8988T (cell line): ENCODE data around the gene GRWD1.

ENCODE experiments used
- DNase-seq: peaks from one replicate; pipeline ENCODE4 v3.0.0; 2011

Gene GRWD1

DNA sequence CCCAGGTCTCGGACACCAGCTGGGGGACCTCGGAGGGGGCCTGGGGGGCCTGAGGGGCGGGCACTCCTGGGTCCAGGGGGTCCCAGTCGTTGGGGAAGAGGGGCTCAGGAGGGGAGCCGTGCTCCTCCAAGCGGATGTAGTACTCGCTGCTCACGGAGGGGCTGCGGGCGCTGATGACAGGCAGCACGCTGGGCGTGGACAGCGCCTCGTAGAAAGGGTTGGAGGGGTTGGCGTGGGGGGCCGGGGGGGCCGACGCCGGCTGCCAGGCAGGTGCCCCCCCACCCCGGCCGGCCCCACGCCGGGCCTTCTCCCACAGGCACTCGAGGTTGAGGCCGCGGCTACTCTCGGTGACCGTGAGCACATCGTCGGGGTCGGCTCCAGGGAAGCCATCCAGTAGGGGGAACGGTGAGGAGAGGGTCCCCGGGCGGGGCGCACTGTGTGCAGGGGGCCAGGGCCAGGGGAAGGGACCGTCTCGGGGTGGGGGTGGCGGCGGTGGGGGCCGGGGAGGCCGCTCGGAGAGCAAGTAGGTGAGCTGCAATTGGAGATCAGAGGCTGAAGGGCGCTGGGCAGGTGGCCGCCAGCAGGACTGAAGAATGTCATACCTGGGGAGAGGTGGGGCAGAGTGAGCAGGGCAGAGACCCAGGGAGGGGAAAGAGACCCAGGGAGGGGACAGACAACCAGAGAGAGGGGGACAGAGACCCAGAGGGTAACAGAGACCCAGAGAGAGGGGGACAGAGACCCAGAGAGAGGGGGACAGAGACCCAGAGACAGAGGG, 53.7 kb downstream of the GRWD1 start:
- no peak for DNase-seq

DNA sequence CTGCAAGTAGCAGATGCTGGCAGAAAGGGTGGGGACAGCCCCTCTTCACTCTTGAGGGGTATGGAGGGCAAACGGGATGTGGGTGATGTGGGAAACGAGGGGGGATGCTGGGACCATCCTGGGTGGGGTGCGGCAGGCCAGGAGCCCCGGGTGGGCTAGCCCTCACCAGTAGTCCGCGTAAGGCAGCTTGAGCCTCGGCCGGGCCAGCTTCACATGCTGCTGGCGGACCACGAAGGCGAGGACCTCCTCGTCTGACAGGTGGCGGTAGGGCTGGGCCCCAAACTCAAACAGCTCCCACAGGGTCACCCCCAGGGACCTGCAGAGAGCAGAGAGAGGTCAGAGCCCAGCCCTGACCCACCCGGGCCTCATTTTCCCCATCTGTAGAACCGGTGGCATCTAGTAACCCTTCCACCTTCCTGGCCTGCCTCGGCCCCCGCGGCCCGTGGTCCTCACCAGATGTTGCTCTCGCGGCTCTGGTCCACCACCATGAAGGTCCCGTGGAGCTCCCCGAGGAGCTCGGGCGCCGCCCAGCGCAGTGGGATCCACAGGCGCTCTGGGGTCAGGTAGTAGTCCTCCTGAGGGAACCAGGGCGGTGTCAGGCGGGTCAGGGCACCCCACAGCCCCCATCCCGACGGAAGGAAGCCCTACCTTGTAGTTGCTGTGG, 55.2 kb downstream of the GRWD1 start:
- peak; percentile 5 for DNase-seq

DNA sequence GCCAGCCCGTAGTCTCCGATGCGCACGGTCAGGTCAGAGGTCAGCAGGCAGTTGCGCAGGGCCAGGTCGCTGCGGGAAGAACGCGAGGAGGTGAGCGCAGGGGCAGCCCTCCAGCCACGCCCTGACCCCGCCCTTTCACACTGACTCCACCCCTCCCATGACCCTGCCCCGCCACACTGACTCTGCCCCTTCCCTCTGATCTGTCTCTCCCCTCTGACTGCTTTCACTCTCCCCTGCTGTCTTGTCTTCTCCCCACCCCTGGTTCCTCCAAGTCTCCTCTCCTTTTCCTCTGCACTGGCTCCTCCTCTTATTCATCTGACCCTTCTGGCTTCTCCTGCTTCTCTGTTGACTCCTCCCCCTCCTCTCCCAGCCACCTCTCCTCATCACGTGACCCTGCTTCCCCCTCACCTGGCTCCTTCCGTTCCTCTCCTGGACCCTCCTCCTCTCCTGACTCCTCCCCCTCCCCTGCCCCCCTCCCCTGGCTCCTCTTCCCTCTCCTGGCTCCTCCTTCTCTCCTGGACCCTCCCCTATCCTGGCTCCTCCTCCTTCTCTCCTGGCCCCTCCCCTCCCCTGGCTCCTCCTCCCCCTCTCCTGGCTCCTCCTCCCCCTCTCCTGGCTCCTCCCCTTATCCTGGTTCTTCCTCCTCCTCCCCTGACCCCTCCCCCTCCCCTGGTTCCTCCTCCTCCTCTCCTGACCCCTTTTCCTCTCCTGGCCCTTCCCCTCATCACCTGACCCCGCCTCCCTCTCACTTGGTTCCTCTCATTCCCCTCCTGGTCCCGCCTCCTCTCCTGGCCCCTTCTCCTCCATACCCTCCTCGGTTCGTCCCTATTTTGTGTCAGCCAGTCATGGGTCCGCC, 55.9 kb downstream of the GRWD1 start:
- peak; percentile 47 for DNase-seq

DNA sequence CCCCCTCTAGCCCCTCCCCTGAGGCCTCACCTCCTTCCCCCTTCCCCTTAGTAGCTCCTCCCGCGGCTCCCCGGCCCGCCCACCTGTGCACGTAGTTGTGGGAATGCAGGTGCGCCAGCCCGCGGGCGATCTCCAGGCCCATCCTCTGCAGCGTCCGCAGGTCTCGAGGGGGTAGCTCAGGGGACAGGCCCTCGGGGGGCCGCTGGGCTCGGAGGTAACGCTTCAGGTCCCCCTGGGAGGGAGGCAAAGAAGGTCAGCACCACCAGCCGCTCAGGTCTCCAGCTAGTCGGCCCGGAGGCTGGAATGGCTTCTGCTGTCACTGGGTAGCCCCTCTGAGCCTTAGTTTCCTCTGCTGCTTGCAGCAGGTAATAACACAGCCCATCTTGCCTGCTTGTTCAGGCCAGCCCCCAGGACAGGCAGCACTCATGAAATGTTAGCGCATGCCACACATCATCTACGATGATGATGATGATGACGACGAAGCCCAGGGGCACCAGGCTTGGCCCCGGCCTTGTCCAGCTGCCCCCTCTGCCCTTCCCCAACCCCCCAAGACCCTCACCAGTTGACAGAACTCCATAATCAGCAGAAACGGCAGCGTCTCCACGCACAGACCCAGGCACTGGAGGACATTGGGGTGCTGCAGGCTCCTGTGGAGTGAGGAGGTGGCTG, 56.7 kb downstream of the GRWD1 start:
- no peak for DNase-seq

DNA sequence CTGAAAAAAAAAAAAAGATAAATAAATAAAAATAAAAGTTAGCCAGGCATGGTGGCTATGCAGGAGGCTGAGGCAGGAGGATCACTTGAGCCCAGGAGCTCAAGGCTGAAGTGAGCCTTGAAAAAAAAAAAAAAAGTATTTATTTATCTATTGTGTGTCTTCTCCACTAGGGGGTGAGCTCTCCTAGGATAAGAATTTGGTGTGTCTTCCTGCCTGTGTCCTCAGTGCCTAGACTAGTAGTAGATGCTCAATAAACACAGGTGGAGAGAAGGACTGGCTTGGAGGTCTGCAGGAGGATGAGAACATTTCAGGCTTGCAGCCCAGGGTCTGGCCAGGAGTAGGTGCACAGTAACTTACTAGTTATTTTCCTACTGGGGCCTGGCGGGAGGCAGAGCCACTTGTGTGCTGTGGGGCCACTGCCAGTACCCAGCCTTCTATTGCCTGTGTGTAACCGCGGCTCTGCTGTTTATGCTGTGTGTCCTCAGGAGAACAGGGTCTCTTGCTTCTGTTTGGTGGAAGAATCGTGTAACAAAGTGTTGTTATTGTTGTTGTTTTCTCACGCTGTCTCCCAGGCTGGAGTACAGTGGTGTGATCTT, 60.5 kb downstream of the GRWD1 start:
- peak; percentile 53 for DNase-seq
